Muscle of arm (tissue), 12 donors: ENCODE data around the gene ISOC1. TPM values are rescaled to one million over a fixed set of nuclear protein-coding genes. Genes with fewer than 3 reads are reported as not detected.

Experiments
- DNase-seq: peaks from one replicate; pipeline ENCODE4 v3.0.0-alpha.2; 2013
- polyA plus RNA-seq, 12 donors: library from polyadenylated mRNA; unstranded; fragments of 120-200 nt; gene quantifications; one replicate each; pipeline ENCODE4 v1.2.1, GENCODE V29; 2013; ENCODE audit not compliant: insufficient read length in 12 of 12

ISOC1 gene
- polyA plus RNA-seq, 12 donors: 24.1 to 41.5 (median 30.5) TPM; not detected in 1

- no peak for DNase-seq
Measured at GRCh38 chr5:129122560-129122959, 28.0 kb downstream of the ISOC1 start.

DNA sequence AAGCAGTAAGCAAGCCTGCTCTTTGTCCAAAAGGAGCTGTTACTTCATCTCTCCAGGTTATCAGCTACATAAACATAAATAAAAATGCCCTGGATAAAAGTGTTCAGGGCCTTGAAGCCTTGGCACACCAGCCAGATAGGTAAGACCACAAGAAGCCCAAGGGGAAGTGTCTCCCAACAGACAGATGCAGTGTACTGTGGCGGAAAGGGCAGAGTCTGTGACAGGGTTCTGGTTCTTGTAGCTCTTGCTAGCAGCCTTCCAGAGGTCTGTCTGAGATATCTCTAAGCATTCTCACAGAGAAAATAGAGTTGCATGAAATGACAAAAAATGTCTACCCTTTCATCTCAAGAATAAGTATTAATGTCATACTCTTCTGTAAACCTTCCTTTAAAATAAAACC, 30.1 kb downstream of the ISOC1 start:
- DNase-seq: no peak

- DNase-seq: no peak
Measured at GRCh38 chr5:129125819-129126218, 31.3 kb downstream of the ISOC1 start.

GRCh38 chr5:129133553-129133952, 39.0 kb downstream of the ISOC1 start:
- no peak for DNase-seq

DNA sequence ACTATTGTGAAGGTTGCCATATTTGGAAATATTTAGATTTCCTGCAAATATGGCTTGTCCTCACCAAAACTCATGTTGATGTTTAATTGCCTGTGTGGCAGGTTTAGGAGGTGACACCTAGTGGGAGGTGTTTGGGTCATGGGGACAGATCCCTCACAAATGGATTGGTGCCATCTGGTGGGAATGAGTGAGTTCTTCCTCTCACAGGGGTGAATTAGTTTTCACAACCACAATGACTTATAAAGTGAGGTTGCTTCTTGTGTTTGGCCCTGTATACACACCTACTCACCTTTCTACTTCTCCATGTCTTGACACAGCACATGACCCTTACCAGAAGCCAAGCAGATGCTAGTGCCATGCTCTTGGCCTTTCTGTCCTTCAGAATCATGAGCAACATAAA, 41.1 kb downstream of the ISOC1 start:
- DNase-seq: no peak

- no peak for DNase-seq
Measured at GRCh38 chr5:129137637-129138036, 43.1 kb downstream of the ISOC1 start.

- DNase-seq: no peak
Measured at GRCh38 chr5:129141078-129141477, 46.5 kb downstream of the ISOC1 start.

GRCh38 chr5:129141696-129142095, 47.1 kb downstream of the ISOC1 start:
- DNase-seq: peak; percentile 59

GRCh38 chr5:129155876-129156275, 61.3 kb downstream of the ISOC1 start:
- no peak for DNase-seq

- no peak for DNase-seq
Measured at GRCh38 chr5:129161830-129162229, 67.3 kb downstream of the ISOC1 start.

Other genes with a start within 250 kb of the ISOC1 start
- 1 to 10 TPM in 7 of 12 donors, under 1 TPM in 3, not detected in 2; 0.59 to 2.9 (median 1.1) TPM for gene SLC27A6, start 129.3 kb upstream of the ISOC1 start, polyA plus RNA-seq